ENCODE data around the gene DDIAS.
A peak's percentile ranks its signal among the peaks of the same experiment; 100 is the strongest.
"Not testable (repeated sequence)": the region's sequence is repeated elsewhere in the genome, so short reads cannot be mapped to it uniquely, and the experiment has no call there.

DDIAS gene

GRCh38 chr11:82901165-82901921 lies at the start of gene DDIAS:
Gene DDIAS, plus strand, starts transcription at chr11:82901736. Its CDS starts 13,003 bp downstream, at chr11:82914739.
- peak; percentile 100 for DNase-seq

- DNase-seq = no peak
Observed at GRCh38 chr11:82854242-82854641, 47.3 kb upstream of the DDIAS start.

GRCh38 chr11:82854916-82855315 lies 46.6 kb upstream of the DDIAS start:
- not testable (repeated sequence) for DNase-seq

GRCh38 chr11:82855616-82856015 lies 45.9 kb upstream of the DDIAS start:
- no peak for DNase-seq

- no peak for DNase-seq
Observed at GRCh38 chr11:82857145-82857544, 44.4 kb upstream of the DDIAS start.

GRCh38 chr11:82858133-82858532 lies 43.4 kb upstream of the DDIAS start:
- no peak for DNase-seq

- DNase-seq = no peak
Observed at GRCh38 chr11:82858556-82859091, 42.9 kb upstream of the DDIAS start.

- no peak for DNase-seq
Observed at GRCh38 chr11:82859750-82860149, 41.8 kb upstream of the DDIAS start.

GRCh38 chr11:82862379-82862778 lies 39.2 kb upstream of the DDIAS start:
- no peak for DNase-seq

- DNase-seq = no peak
Observed at GRCh38 chr11:82863209-82863608, 38.3 kb upstream of the DDIAS start.

GRCh38 chr11:82864268-82864667 lies 37.3 kb upstream of the DDIAS start:
- peak; percentile 76 for DNase-seq

- no peak for DNase-seq
Observed at GRCh38 chr11:82865841-82866240, 35.7 kb upstream of the DDIAS start.

GRCh38 chr11:82867495-82868082 lies 33.9 kb upstream of the DDIAS start:
- peak; percentile 99 for DNase-seq

- no peak for DNase-seq
Observed at GRCh38 chr11:82869657-82870056, 31.9 kb upstream of the DDIAS start.

GRCh38 chr11:82871646-82872045 lies 29.9 kb upstream of the DDIAS start:
- no peak for DNase-seq

GRCh38 chr11:82872377-82873150 lies 29.0 kb upstream of the DDIAS start:
- peak; percentile 60 for DNase-seq

GRCh38 chr11:82873919-82874333 lies 27.6 kb upstream of the DDIAS start:
- DNase-seq = peak; percentile 63

GRCh38 chr11:82874646-82875523 lies 26.7 kb upstream of the DDIAS start:
- DNase-seq = no peak

GRCh38 chr11:82883853-82884252 lies 17.7 kb upstream of the DDIAS start:
- no peak for DNase-seq

- DNase-seq = peak; percentile 85
Observed at GRCh38 chr11:82889133-82890001, 12.2 kb upstream of the DDIAS start.

- DNase-seq = no peak
Observed at GRCh38 chr11:82890002-82890341, 11.6 kb upstream of the DDIAS start.

- peak; percentile 48 for DNase-seq
Observed at GRCh38 chr11:82890936-82891335, 10.6 kb upstream of the DDIAS start.

Measured in OCI-M1 (cell line).